CD4-positive, alpha-beta T cell treated with Interleukin-4 for 4 hours (primary cell): Measurements from ENCODE around the gene SRGAP2B.
"Not testable (repeated sequence)": the region's sequence is repeated elsewhere in the genome, so short reads cannot be mapped to it uniquely, and the experiment has no call there.

Experiments used
- DNase-seq: peaks from one replicate; pipeline ENCODE4 v3.0.0-alpha.2; 2020

The SRGAP2B gene

GRCh38 chr1:145041519-145041918 lies 53.6 kb downstream of the SRGAP2B start:
- not testable (repeated sequence) for DNase-seq

GRCh38 chr1:145036019-145036418 lies 59.1 kb downstream of the SRGAP2B start:
- DNase-seq, result not testable (repeated sequence)

- not testable (repeated sequence) for DNase-seq
Measured at GRCh38 chr1:145033523-145033922, 61.6 kb downstream of the SRGAP2B start.

DNA sequence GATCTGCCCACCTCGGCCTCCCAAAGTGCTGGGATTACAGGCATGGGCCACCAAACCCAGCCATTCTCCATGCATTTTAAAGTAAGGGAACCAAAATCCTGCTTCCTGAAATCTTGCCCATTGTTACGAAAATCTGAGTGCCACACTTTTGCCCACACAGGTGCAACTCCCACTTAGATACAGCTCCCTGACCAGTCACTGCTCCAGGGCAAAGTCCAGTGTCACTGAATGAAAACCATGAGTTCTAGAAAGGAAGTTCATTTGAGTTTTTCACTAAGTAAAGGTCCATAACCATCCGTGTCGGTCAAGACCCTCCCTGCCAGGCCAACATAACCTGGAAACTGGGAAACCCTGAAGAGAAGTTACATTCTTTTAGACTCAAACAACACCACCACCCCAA lies 67.9 kb downstream of the SRGAP2B start:
- not testable (repeated sequence) for DNase-seq

DNA sequence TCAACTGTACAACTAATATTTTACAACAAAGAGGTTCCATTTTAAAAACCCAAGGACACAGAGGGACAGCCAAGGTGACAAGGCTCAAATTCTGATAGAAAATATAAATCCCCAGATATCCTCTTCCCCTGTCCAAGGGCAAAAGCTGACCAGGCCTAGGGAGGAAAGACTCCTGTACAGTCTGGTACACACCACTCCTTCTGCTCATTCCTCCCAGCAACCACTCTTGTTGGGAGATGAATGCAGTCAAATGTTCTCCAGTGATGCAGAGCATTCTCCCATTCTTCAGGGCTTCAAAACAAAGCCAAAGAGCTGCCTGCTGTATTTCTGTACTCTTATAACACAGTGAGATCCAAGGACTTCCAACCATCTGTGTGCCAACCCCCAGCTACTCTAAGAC lies 69.8 kb downstream of the SRGAP2B start:
- DNase-seq, result not testable (repeated sequence)

- DNase-seq, result not testable (repeated sequence)
Measured at GRCh38 chr1:145022259-145022658, 72.9 kb downstream of the SRGAP2B start.

DNA sequence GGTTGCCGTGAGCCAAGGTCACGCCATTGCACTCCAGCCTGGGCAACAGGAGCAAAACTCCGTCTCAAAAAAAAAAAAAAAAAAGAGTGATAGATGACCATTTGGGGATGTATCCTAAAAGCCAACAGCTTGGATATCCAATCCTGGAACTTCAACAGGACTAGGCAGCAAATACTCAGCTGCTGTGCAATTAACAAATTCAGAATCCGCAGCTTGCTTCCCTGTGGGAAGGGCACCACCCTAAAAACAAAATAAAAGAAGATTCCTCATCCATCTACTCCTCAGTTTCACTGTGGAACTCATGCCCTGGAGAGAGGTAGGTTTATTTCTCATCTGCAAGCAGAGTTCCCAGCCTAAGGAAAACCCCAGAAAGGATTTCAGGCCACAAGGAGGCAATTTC lies 73.4 kb downstream of the SRGAP2B start:
- not testable (repeated sequence) for DNase-seq

- DNase-seq, result not testable (repeated sequence)
Measured at GRCh38 chr1:145019709-145020108, 75.4 kb downstream of the SRGAP2B start.

DNA sequence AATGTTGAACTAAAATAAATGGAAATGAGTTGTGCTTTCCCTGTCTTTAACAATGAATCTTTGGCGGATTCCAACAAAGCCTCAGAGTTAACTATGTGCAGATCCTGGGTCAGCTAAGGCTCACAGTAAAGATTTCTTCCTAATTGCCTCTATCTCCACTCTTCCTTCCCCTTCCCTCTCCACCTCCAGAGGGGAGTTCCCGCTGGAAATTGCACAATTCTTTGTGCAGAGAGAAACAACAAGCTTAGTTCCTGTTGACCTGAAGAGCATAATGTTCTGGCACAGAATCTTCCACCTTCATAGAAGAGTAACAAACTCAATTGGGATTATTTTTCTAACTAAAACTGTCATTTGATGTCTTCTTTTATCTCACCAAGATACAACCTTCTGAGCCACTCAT lies 77.4 kb downstream of the SRGAP2B start:
- DNase-seq, result not testable (repeated sequence)

GRCh38 chr1:145016492-145016862 lies 78.7 kb downstream of the SRGAP2B start:
- not testable (repeated sequence) for DNase-seq

DNA sequence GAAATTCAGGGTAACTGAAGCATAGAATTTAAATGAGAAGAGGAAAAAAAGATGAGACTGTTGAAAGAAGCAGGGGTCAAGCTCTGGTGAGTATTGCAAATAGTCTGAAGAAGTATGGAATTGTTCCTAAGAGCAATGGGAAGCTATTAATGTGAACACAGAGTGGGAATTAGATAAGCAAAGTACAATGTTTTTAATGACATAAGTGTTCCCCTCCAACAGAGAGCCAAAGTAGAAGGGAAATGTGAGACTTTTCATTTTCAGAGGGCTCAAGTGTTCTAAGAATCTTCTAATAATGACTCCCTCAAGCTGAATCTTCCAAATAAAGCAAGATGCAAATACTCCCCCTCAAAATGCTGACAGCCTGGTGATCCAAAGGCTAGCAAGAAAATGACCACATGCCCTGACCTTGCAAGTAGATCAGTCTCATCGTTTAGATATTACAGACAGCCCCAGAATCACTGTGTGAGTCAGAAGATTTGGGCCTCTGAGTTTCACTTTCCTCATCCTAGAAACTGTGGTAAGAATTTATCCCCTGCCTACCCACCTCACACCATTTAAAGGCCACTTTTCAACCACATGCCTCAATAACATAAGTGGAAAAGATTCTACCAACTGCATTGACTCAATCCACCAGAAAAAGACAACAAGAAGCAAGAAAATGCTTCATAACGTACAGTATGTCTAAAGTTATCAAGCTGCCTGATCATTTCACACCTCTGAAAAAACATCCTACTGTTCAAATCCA lies 79.2 kb downstream of the SRGAP2B start:
- DNase-seq, result not testable (repeated sequence)

DNA sequence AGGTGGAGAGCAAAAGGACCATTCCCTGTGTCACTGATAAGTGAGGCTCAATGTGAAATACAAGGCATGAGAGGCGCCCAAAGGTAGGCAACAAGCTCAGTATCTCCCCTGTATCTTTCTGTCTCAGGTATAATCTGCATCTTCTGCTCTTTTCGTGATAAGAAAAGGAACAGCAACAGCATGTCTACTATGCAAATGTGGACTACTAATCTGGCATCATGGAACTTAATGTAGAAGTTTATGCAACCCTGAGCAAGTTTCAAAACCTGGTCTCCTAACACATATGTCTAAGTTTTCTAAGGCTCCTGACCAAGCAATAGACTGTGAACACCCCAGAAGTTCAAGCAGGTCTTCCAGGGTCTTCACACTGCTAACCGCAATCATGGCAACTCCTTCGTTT lies 81.8 kb downstream of the SRGAP2B start:
- not testable (repeated sequence) for DNase-seq

- not testable (repeated sequence) for DNase-seq
Measured at GRCh38 chr1:145011811-145012210, 83.3 kb downstream of the SRGAP2B start.

DNA sequence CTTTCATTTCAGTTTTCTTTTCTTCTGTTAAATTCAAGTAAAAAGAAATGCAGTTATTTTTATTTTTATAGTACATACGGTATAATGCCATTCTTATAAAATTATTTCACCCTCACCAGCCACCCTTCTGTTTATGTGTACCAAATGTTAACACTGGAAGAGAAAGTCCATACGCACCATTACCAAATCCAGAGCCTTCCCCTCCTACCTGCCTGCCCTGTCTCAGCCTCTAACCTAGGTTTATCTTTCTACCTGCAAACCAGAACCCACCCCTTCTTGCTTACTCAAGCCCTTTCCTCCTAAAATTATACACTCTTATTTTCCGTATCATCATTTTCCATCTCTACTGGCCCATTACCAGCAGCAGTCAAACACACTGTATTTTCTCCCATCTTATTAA lies 84.5 kb downstream of the SRGAP2B start:
- DNase-seq, result not testable (repeated sequence)

DNA sequence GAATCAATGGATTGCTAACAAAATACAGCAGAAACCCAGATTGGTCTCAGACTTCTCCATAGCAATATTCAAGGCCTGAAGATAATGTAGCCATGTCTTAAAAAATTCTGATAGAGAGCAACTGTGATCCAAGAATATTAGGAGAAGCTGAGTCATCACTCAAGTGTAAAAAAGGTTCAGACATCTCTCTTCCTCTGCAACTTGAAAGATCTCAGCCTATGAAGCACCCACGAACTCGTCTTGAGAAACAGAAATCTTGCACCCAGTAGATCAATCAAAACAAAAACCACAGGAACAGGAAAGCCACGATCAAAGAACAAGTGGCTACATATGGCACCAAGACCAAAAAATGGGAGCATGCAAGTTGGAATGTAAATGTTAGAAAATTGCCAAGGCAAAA lies 85.2 kb downstream of the SRGAP2B start:
- DNase-seq, result peak; percentile 26

GRCh38 chr1:145008388-145008787 lies 86.7 kb downstream of the SRGAP2B start:
- DNase-seq, result not testable (repeated sequence)

DNA sequence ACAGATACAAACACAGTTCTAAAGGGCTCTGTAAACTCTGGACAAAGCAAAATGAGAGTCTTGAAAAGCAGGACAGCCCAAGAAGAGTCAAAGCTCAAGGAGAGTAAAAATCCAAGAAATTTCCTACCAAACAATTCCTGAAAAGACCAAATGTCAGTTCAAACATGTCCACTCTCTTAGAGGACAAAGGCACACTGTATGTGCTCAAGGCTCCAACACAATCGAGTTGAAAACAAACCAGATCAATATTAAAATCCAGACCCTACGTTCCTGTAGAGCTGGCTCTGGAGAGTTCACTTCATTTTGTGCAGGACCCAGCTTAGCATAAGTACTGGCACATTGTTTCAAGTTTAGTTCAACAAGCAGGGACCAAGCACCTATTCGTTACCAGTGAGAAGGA lies 90.0 kb downstream of the SRGAP2B start:
- not testable (repeated sequence) for DNase-seq

DNA sequence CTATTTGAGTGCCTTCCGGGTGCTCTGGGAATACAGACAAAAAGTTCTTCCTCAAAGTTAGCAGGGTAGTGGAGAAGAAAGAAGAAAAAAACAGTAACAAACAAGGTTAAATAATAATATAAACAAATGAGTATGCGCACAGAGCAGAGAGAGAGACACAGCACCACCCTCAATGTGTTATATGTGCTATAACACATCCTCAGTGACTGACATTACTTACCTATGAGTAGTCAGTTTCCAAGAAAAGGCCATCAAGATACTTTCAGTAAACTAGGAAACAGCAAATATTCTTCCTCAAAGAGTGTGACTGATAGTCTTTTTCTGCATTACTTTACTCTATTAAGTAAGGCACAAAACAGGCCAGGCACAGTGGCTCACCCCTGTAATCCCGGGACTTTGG lies 93.7 kb downstream of the SRGAP2B start:
- DNase-seq, result not testable (repeated sequence)

GRCh38 chr1:145000743-145001326 lies 94.3 kb downstream of the SRGAP2B start:
- DNase-seq, result not testable (repeated sequence)

- not testable (repeated sequence) for DNase-seq
Measured at GRCh38 chr1:145000074-145000742, 94.9 kb downstream of the SRGAP2B start.

GRCh38 chr1:144998981-144999273 lies 96.2 kb downstream of the SRGAP2B start:
- not testable (repeated sequence) for DNase-seq

DNA sequence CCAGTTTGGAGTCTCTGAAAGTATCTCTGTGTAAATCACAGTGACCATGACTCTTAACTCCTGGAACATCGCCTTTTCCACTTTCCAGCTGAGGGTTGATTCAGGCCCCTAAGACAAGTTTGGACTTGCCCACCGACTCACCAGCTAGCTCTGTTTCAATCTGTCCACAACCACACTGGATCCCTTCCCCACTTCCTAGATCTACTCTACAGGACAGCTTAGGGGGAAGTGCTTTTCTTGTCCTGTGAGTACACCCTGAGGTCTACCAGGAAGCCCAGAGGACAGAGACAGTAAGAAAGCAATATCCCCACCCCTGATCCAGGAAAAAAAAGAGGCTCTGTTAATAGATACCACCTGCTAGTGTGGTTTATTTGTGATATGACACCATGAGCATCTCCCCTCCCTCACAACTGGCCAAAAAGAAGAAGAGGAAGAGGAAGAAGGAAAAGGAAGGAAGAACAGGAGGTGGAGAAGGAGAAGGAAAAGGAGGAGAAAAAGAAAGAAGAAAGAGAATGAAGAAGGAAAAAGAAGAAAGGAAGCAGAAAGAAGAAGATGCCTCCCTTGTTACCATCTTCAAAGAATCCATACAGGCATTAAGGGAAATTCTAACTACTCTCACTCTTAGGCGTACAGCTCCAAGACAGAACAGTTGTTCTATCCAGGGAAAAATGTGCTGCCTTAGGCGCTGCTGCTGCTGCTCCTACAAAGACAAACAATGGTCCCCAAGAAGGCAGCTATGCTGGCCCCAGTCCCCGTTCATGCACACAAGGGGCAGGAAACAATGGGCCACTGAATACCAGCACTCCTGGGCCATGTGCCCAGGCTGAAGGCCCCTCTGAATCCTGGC lies 96.8 kb downstream of the SRGAP2B start:
- not testable (repeated sequence) for DNase-seq

DNA sequence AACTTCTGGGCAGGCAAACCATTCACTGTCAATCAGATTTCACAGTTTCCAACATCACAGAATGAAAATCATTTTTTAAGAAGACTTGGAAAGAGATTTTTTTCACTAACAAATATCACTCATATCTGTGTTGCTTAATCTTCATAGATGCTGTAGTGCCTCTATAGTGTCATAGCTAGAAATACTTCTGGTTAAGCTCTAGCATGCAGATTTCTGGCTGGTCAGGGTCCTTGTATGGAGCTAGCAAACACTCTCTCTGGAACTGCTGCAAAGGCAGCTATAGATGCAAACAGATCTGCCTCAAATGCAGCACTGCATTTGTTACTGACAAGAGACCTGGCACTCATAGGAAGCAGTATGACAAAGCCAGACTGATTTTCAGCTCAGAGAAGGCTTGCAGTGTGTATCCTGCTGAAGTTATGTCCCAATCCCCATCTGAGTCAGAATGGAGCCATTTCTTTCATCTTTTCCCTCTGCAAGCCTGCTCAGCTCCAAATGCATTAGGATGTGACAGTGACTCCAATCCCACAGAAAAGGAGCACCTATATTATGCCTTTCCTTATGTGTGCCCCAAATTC lies 99.2 kb downstream of the SRGAP2B start:
- DNase-seq, result not testable (repeated sequence)
